Neuron (in vitro differentiated cells): ENCODE measurements around the gene ABLIM2.

ENCODE experiments used
- H2AFZ ChIP-seq: one replicate; pipeline ENCODE4 v1.6.1; 2013; ENCODE audit warnings: low read depth, mild to moderate bottlenecking, inconsistent platforms, low read length, moderate library complexity
- H3K27me3 ChIP-seq: one replicate; pipeline ENCODE4 v1.6.1; 2013; ENCODE audit warnings: low read length; ENCODE audit not compliant: insufficient read depth
- H3K36me3 ChIP-seq: one replicate; pipeline ENCODE4 v1.6.1; 2013; ENCODE audit warnings: low read length; ENCODE audit not compliant: insufficient read depth
- H3K4me1 ChIP-seq: one replicate; pipeline ENCODE4 v1.6.1; 2013; ENCODE audit warnings: low read length; ENCODE audit not compliant: insufficient read depth
- H3K4me3 ChIP-seq: 2 replicates; pipeline ENCODE4 v1.5.1; 2013; ENCODE audit warnings: mild to moderate bottlenecking, low read length, moderate library complexity
- H3K9me3 ChIP-seq: one replicate; pipeline ENCODE4 v1.6.1; 2013; ENCODE audit warnings: low read length

The ABLIM2 gene

DNA sequence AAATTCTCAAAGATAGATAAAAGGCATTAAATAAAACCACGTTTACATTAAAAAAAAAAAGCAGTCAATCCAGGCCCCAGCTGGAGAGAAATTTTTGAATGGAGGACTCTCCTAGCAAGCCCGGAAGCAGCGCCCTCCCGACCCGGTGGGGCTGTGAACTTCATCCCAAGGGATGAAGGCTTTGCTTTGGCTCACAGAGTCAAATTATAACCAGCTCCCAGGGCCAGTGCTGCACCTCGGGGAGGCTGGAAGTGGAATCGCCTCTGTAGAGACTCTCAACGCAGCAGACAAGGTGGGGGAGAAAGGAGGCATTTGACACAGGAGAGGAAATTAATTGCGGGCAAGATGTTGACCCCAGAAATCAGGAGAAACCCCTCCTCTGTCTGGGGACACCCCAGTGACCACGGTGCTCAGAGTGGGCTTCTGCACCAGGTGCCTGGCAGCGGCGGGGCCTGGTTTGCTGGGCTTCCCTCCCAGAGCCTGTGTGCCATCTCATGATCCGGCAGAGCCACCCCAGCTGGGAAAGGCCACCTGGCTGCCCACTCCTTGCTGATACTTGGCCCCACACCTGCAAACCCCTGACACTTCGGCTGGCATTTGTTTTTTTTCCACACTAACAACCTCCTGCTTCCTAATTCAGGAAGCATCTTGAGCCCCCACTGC lies 71.7 kb downstream of the ABLIM2 start:
- H3K9me3 ChIP-seq: no peaks in the 10 kb centered on the region
- H2AFZ ChIP-seq: no peak overlapping the region
- no peaks in the 10 kb centered on the region for H3K36me3 ChIP-seq
- H3K4me3 ChIP-seq: no peak overlapping the region
- no peaks in the 10 kb centered on the region for H3K4me1 ChIP-seq
- peaks cover 21% of the 10 kb centered on the region for H3K27me3 ChIP-seq

- H3K36me3 ChIP-seq: no peaks in the 10 kb centered on the region
- H3K27me3 ChIP-seq: peaks cover 32% of the 10 kb centered on the region
- no peak overlapping the region for H2AFZ ChIP-seq
- H3K4me3 ChIP-seq: no peak overlapping the region
- H3K4me1 ChIP-seq: no peaks in the 10 kb centered on the region
- no peaks in the 10 kb centered on the region for H3K9me3 ChIP-seq
Observed at GRCh38 chr4:8085491-8086117, 73.0 kb downstream of the ABLIM2 start.

- peaks cover 4% of the 10 kb centered on the region for H3K4me1 ChIP-seq
- H3K27me3 ChIP-seq: peaks cover 38% of the 10 kb centered on the region
- no peak overlapping the region for H3K4me3 ChIP-seq
Observed at GRCh38 chr4:8084712-8085490, 73.7 kb downstream of the ABLIM2 start.

GRCh38 chr4:8084031-8084660 lies 74.5 kb downstream of the ABLIM2 start:
- Histone ChIP-seq H3K27me3 (peaks cover 38% of the 10 kb centered on the region), H2AFZ (no peak overlapping the region)

More at GRCh38 chr4:8084712-8085490, 73.7 kb downstream of the ABLIM2 start:
- Histone ChIP-seq H3K36me3 (no peaks in the 10 kb centered on the region), H3K9me3 (no peaks in the 10 kb centered on the region), H2AFZ (no peak overlapping the region)

GRCh38 chr4:8083086-8083825 lies 75.4 kb downstream of the ABLIM2 start:
- Histone ChIP-seq H3K27me3 (peaks cover 35% of the 10 kb centered on the region), H3K4me3 (no peak overlapping the region), H3K36me3 (no peaks in the 10 kb centered on the region), H2AFZ (no peak overlapping the region), H3K4me1 (peaks cover 15% of the 10 kb centered on the region), H3K9me3 (no peaks in the 10 kb centered on the region)

More at GRCh38 chr4:8084031-8084660, 74.5 kb downstream of the ABLIM2 start:
- H3K36me3 ChIP-seq: no peaks in the 10 kb centered on the region
- H3K9me3 ChIP-seq: no peaks in the 10 kb centered on the region
- no peak overlapping the region for H3K4me3 ChIP-seq
- peaks cover 10% of the 10 kb centered on the region for H3K4me1 ChIP-seq

- peaks cover 15% of the 10 kb centered on the region for H3K4me1 ChIP-seq
- H3K4me3 ChIP-seq: no peak overlapping the region
- peaks cover 32% of the 10 kb centered on the region for H3K27me3 ChIP-seq
- H2AFZ ChIP-seq: no peak overlapping the region
- H3K36me3 ChIP-seq: no peaks in the 10 kb centered on the region
- no peaks in the 10 kb centered on the region for H3K9me3 ChIP-seq
Observed at GRCh38 chr4:8082517-8083055, 76.0 kb downstream of the ABLIM2 start.

DNA sequence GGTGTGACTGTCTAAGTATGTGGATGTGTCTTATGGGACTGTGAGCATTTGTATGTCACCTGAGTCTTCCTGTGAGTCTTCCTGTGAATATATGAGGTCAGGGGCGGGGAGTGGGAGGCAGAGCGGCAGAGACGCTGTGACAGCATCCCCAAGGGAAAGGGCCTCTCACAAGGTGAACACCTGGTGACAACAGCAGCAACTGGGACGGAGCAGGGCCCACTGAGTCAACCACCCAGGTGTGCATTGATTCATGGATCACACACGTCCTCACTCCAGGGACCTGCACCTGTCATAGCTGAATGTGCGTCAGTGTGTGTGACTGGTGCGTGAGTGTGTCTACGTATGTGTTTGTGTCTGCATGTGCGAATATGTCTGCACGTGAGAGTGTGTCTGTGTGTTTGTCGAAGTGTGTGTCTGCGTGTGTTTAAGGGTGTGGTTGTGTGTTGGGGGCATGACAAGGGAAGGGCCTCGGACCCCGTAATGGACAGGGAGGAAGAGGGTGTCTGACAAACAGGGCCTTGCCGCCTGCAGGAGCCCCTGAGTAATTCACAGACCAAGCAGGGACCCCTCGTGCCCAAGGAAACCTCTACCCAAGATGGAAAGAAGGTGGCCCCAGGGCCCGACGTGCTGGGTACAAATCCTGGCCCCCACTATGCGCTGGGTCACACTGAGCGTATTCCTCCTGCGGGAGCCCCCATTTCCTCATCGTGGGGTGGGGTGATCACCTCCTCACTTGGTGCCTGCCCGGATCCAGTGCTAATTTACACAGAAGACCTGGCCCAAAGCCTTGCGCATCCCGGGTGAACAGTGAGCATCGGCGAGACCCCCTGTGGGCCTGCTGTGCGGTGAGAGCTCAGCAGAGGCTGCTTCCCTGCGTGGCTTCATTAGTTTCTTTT lies 76.7 kb downstream of the ABLIM2 start:
- H3K36me3 ChIP-seq: no peaks in the 10 kb centered on the region
- H3K9me3 ChIP-seq: no peaks in the 10 kb centered on the region
- peaks cover 15% of the 10 kb centered on the region for H3K4me1 ChIP-seq
- H3K27me3 ChIP-seq: peaks cover 26% of the 10 kb centered on the region
- H2AFZ ChIP-seq: no peak overlapping the region
- H3K4me3 ChIP-seq: no peak overlapping the region

DNA sequence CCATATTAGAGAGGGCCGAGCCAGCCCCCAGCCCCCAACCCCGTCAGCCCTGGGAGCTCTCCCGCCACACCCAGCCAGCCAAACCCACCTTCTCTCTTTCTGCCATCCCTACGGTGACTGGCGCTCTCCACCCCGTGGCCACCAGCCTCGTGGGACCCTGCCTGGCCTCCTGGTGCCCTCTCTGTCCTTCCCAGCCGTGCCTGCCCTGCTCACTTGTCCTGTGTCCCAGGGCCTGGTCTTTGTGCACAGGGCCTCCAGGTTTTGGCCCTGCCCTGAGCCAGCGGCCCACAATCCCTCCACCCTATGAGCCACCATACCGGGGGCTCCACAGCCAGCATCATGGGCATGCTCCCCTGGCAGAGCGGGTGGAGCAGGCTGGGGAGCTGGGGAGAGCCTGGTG lies 77.4 kb downstream of the ABLIM2 start:
- Histone ChIP-seq H3K27me3 (peaks cover 27% of the 10 kb centered on the region), H3K4me3 (no peak overlapping the region), H3K36me3 (no peaks in the 10 kb centered on the region), H3K4me1 (peaks cover 15% of the 10 kb centered on the region), H3K9me3 (no peaks in the 10 kb centered on the region), H2AFZ (no peak overlapping the region)

GRCh38 chr4:8080754-8081065 lies 77.9 kb downstream of the ABLIM2 start:
- Histone ChIP-seq H3K27me3 (peaks cover 31% of the 10 kb centered on the region), H3K36me3 (no peaks in the 10 kb centered on the region)

GRCh38 chr4:8079916-8080753 lies 78.5 kb downstream of the ABLIM2 start:
- Histone ChIP-seq H2AFZ (no peak overlapping the region), H3K36me3 (no peaks in the 10 kb centered on the region), H3K27me3 (peaks cover 31% of the 10 kb centered on the region), H3K9me3 (no peaks in the 10 kb centered on the region), H3K4me3 (no peak overlapping the region), H3K4me1 (peaks cover 15% of the 10 kb centered on the region)

More at GRCh38 chr4:8080754-8081065, 77.9 kb downstream of the ABLIM2 start:
- peaks cover 15% of the 10 kb centered on the region for H3K4me1 ChIP-seq
- H3K4me3 ChIP-seq: no peak overlapping the region
- H2AFZ ChIP-seq: no peak overlapping the region
- no peaks in the 10 kb centered on the region for H3K9me3 ChIP-seq
